Testis (tissue), 2 donors: ENCODE data around the gene CAMK2B.

ENCODE experiments used
- POLR2A ChIP-seq: fragments of 450-650 bp; IDR thresholded peaks from one replicate; pipeline ENCODE4 v1.6.1; 2017; ENCODE audit warnings: antibody characterized with exemption, mild to moderate bottlenecking, moderate library complexity
- TF ChIP-seq, protein P1 (sequence below), 3 experiments: fragments of 450-650 bp in 2 of 3; fragments of 200-600 bp in 1 of 3; sonication (generic) in 1 of 3; IDR thresholded peaks; one replicate each; pipeline ENCODE4 v1.5.1; 2016 to 2019; ENCODE audit warnings: antibody characterized with exemption in 3 of 3, mild to moderate bottlenecking in 2 of 3, moderate library complexity in 1 of 3

DNA sequence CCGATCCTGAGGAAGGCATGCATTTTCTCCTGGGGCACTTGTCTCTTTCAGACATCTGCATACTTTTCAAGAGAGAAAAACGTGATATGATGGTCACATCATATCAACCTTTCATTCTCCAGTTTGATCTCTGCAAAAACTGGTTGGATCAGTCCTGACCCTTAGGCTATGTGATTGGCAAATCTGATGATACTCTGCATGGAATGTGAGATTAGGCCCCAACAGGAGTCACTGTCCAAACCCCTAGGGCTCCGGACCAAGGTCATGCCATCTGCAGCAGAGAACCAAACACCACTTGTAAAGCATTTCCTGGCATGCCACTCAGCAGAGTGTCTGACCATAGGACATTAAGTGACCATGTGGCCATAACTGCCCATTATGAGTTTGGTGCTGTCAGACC is 144.8 kb downstream of the CAMK2B start:
- TF ChIP-seq, protein P1, sequence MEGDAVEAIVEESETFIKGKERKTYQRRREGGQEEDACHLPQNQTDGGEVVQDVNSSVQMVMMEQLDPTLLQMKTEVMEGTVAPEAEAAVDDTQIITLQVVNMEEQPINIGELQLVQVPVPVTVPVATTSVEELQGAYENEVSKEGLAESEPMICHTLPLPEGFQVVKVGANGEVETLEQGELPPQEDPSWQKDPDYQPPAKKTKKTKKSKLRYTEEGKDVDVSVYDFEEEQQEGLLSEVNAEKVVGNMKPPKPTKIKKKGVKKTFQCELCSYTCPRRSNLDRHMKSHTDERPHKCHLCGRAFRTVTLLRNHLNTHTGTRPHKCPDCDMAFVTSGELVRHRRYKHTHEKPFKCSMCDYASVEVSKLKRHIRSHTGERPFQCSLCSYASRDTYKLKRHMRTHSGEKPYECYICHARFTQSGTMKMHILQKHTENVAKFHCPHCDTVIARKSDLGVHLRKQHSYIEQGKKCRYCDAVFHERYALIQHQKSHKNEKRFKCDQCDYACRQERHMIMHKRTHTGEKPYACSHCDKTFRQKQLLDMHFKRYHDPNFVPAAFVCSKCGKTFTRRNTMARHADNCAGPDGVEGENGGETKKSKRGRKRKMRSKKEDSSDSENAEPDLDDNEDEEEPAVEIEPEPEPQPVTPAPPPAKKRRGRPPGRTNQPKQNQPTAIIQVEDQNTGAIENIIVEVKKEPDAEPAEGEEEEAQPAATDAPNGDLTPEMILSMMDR (IDR thresholded peaks at IDR 0.05): no peak
- no peak for TF ChIP-seq POLR2A
